ENCODE results near the gene ESF1.

Gene ESF1

GRCh38 chr20:13736436-13737191 lies 48.1 kb downstream of the ESF1 start:
- Histone ChIP-seq H3K4me3 (ENCODE audit: low read depth, low read length) (no peak overlapping the region), H3K27ac (ENCODE audit: low read depth, low read length) (no peak overlapping the region), H3K9me3 (ENCODE audit: control insufficient read depth, insufficient read depth, low read length) (peaks cover 12% of the 10 kb centered on the region; the same call in 1 of the 2 replicates), H3K36me3 (ENCODE audit: control insufficient read depth, insufficient read depth, low read length) (peaks cover 61% of the 10 kb centered on the region), H3K4me1 (ENCODE audit: control insufficient read depth, insufficient read depth, low read length) (no peaks in the 10 kb centered on the region), H3K27me3 (ENCODE audit: control insufficient read depth, insufficient read depth, low read length) (no peaks in the 10 kb centered on the region), H3K9ac (ENCODE audit: low read depth, low read length) (no peak overlapping the region)

DNA sequence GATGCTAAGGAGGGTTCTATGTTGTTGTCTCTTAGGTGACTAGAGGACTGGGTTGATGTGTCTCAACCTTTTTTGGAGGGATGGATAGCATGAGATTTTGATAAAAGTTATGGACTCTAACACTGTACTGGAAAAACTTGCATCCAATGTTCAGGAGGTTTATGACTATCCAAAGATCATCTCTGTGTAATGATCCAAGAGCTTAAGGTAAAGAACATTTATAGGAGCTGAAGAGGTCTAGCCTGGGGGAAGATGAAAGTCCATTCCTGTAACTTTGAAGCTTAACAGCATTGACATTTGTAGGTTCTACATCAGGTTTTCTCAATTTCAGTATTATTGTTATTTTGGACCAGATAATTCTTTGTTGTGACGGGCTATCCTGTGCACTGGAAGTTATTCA lies 48.9 kb downstream of the ESF1 start:
- Histone ChIP-seq H3K9me3 (ENCODE audit: control insufficient read depth, insufficient read depth, low read length) (peaks cover 6% of the 10 kb centered on the region; the same call in 1 of the 2 replicates), H3K36me3 (ENCODE audit: control insufficient read depth, insufficient read depth, low read length) (peaks cover 59% of the 10 kb centered on the region), H3K4me3 (ENCODE audit: low read depth, low read length) (no peak overlapping the region), H3K9ac (ENCODE audit: low read depth, low read length) (no peak overlapping the region), H3K4me1 (ENCODE audit: control insufficient read depth, insufficient read depth, low read length) (no peaks in the 10 kb centered on the region), H3K27me3 (ENCODE audit: control insufficient read depth, insufficient read depth, low read length) (no peaks in the 10 kb centered on the region), H3K27ac (ENCODE audit: low read depth, low read length) (no peak overlapping the region)

GRCh38 chr20:13723011-13723410 lies 61.7 kb downstream of the ESF1 start:
- H3K4me3 ChIP-seq (ENCODE audit: low read depth, low read length): no peak overlapping the region
- no peaks in the 10 kb centered on the region for H3K9me3 ChIP-seq (ENCODE audit: control insufficient read depth, insufficient read depth, low read length)
- H3K27ac ChIP-seq (ENCODE audit: low read depth, low read length): no peak overlapping the region
- H3K36me3 ChIP-seq (ENCODE audit: control insufficient read depth, insufficient read depth, low read length): peaks cover 68% of the 10 kb centered on the region
- peaks cover 12% of the 10 kb centered on the region for H3K4me1 ChIP-seq (ENCODE audit: control insufficient read depth, insufficient read depth, low read length)
- H3K27me3 ChIP-seq (ENCODE audit: control insufficient read depth, insufficient read depth, low read length): no peaks in the 10 kb centered on the region
- H3K9ac ChIP-seq (ENCODE audit: low read depth, low read length): no peak overlapping the region

DNA sequence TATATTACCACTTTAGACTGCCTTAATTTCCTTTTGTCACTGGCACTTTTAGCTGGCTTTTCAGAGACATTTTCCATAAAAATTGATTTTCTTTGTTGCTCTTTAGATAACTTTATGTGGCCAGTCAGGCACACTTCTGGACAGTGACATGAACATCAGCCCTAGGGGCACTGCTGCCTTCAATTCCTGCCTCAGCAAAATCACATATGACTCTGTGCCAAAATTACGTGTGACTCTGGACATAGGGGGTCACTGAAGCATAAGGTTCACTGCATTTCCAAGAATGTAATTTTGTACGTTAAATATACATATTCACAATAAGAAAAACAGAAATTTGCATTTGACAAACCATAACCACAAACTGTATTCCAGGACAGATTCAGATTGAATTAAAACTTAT lies 66.5 kb downstream of the ESF1 start:
- H3K9me3 ChIP-seq (ENCODE audit: control insufficient read depth, insufficient read depth, low read length): no peaks in the 10 kb centered on the region
- H3K27me3 ChIP-seq (ENCODE audit: control insufficient read depth, insufficient read depth, low read length): no peaks in the 10 kb centered on the region
- H3K9ac ChIP-seq (ENCODE audit: low read depth, low read length): no peak overlapping the region
- H3K4me3 ChIP-seq (ENCODE audit: low read depth, low read length): no peak overlapping the region
- H3K27ac ChIP-seq (ENCODE audit: low read depth, low read length): peak overlapping the region; percentile 28
- H3K4me1 ChIP-seq (ENCODE audit: control insufficient read depth, insufficient read depth, low read length): peaks cover 18% of the 10 kb centered on the region
- peaks cover 72% of the 10 kb centered on the region for H3K36me3 ChIP-seq (ENCODE audit: control insufficient read depth, insufficient read depth, low read length)

- H3K27ac ChIP-seq (ENCODE audit: low read depth, low read length): peak overlapping the region; percentile 28
Observed at GRCh38 chr20:13717631-13718044, 67.1 kb downstream of the ESF1 start.

DNA sequence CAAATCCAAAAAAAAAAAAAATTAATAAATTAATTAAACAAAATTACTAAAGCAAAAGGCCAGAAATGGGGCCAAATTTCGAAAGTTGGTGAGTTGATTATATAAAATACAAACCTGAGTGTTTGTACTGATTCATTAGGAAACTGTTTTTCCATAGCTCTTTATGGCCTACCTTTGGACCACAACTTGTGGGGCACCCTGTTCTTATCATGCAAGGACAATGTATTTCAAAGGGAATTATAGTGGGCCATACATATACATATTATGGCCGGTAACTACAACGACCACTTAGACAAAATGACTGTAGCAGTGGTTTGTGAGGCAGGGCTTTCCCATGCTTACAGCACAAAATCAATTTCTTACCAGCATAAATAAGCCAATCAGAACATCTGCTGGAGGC lies 69.5 kb downstream of the ESF1 start:
- peaks cover 7% of the 10 kb centered on the region; the same call in 1 of the 2 replicates for H3K9me3 ChIP-seq (ENCODE audit: control insufficient read depth, insufficient read depth, low read length)
- H3K36me3 ChIP-seq (ENCODE audit: control insufficient read depth, insufficient read depth, low read length): peaks cover 66% of the 10 kb centered on the region
- no peak overlapping the region for H3K27ac ChIP-seq (ENCODE audit: low read depth, low read length)
- no peak overlapping the region for H3K4me3 ChIP-seq (ENCODE audit: low read depth, low read length)
- peaks cover 18% of the 10 kb centered on the region for H3K4me1 ChIP-seq (ENCODE audit: control insufficient read depth, insufficient read depth, low read length)
- H3K9ac ChIP-seq (ENCODE audit: low read depth, low read length): no peak overlapping the region
- H3K27me3 ChIP-seq (ENCODE audit: control insufficient read depth, insufficient read depth, low read length): no peaks in the 10 kb centered on the region

More at GRCh38 chr20:13717631-13718044, 67.1 kb downstream of the ESF1 start:
- H3K4me3 ChIP-seq (ENCODE audit: low read depth, low read length): no peak overlapping the region
- H3K4me1 ChIP-seq (ENCODE audit: control insufficient read depth, insufficient read depth, low read length): peaks cover 18% of the 10 kb centered on the region
- no peak overlapping the region for H3K9ac ChIP-seq (ENCODE audit: low read depth, low read length)
- H3K9me3 ChIP-seq (ENCODE audit: control insufficient read depth, insufficient read depth, low read length): no peaks in the 10 kb centered on the region
- peaks cover 71% of the 10 kb centered on the region for H3K36me3 ChIP-seq (ENCODE audit: control insufficient read depth, insufficient read depth, low read length)
- no peaks in the 10 kb centered on the region for H3K27me3 ChIP-seq (ENCODE audit: control insufficient read depth, insufficient read depth, low read length)

DNA sequence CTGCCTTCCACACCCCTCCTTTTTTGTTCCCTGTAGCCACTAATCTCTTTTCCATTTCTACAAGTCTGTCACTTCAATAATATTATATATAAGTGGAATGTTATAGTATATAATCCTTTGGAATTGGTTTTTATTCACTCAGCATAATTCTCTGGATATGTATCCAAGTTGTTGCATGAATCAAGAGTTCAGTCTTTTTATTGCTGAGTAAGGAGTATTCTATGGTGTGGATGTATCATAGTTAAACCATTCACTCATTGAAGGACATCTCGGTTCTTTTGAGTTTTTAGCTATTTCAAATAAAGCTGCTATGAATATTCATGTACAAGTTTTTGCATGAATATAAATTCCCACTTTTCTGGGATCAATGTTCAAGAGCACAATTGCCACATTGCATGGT lies 76.5 kb downstream of the ESF1 start:
- Histone ChIP-seq H3K27ac (ENCODE audit: low read depth, low read length) (no peak overlapping the region), H3K36me3 (ENCODE audit: control insufficient read depth, insufficient read depth, low read length) (peaks cover 6% of the 10 kb centered on the region), H3K4me3 (ENCODE audit: low read depth, low read length) (no peak overlapping the region), H3K9ac (ENCODE audit: low read depth, low read length) (no peak overlapping the region), H3K27me3 (ENCODE audit: control insufficient read depth, insufficient read depth, low read length) (no peaks in the 10 kb centered on the region), H3K4me1 (ENCODE audit: control insufficient read depth, insufficient read depth, low read length) (no peaks in the 10 kb centered on the region), H3K9me3 (ENCODE audit: control insufficient read depth, insufficient read depth, low read length) (peaks cover 7% of the 10 kb centered on the region; the same call in 1 of the 2 replicates)

DNA sequence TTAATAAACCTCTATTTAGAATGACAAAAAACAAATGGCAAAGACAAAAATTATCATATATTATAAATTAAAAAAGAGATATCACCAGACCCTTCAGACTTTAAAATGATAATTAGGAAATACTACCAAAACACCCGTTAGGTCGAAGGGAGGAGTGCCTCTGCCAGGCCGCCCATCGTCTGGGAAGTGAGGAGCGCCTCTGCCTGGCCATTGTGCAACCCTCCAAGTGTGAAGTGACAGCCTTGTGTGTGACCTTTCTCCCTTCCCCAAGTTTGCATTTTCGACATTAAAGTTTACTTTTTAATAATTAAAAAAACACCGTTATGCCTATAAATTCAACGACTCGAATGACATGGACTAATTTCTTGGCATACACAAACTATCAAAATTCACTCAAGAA lies 81.5 kb downstream of the ESF1 start:
- H3K9ac ChIP-seq (ENCODE audit: low read depth, low read length): no peak overlapping the region
- H3K27ac ChIP-seq (ENCODE audit: low read depth, low read length): no peak overlapping the region

DNA sequence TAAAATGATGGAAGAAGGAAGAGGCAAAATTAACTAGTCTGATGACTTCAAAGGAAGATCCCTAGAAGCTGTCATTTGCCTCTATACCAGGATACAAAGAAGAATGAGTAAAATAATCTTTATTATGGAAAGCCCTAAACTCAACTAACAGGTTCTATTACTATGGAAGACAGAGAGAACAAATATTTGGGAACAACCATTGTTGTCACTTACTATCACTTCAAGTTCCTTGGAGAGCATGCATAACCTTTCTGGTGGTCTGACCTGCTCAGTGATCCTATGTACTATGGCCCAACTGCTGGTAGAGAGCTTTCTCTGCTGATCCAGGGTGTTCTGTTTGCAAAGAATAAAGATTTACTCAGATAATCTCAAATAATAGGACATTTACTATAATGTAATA lies 83.2 kb downstream of the ESF1 start:
- H3K4me3 ChIP-seq (ENCODE audit: low read depth, low read length): no peak overlapping the region
- no peak overlapping the region for H3K27ac ChIP-seq (ENCODE audit: low read depth, low read length)
- no peaks in the 10 kb centered on the region for H3K9me3 ChIP-seq (ENCODE audit: control insufficient read depth, insufficient read depth, low read length)
- no peaks in the 10 kb centered on the region for H3K36me3 ChIP-seq (ENCODE audit: control insufficient read depth, insufficient read depth, low read length)
- no peaks in the 10 kb centered on the region for H3K4me1 ChIP-seq (ENCODE audit: control insufficient read depth, insufficient read depth, low read length)
- no peak overlapping the region for H3K9ac ChIP-seq (ENCODE audit: low read depth, low read length)
- no peaks in the 10 kb centered on the region for H3K27me3 ChIP-seq (ENCODE audit: control insufficient read depth, insufficient read depth, low read length)

More for the DNA sequence above, 81.5 kb downstream of the ESF1 start:
- Histone ChIP-seq H3K4me3 (ENCODE audit: low read depth, low read length) (no peak overlapping the region), H3K27me3 (ENCODE audit: control insufficient read depth, insufficient read depth, low read length) (no peaks in the 10 kb centered on the region), H3K9me3 (ENCODE audit: control insufficient read depth, insufficient read depth, low read length) (no peaks in the 10 kb centered on the region), H3K4me1 (ENCODE audit: control insufficient read depth, insufficient read depth, low read length) (no peaks in the 10 kb centered on the region), H3K36me3 (ENCODE audit: control insufficient read depth, insufficient read depth, low read length) (no peaks in the 10 kb centered on the region)

DNA sequence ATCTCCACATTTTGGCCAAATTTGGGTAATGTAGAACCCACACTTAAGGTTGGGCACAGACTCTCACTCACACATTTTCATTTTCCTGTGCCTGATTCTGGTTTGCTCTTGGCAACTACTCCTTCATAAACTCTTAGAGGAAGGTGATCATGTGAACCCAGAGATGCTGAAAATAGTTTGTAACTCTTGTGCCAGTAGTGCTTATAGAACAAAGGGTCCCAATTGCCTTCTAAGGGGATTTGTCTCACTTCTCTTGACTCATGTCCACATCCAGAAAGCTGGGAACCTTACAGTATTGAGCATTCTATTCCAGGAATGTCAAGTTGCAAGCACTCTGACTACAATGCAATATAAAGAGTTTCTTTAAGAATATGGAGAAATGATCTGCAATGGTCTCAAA lies 84.0 kb downstream of the ESF1 start:
- H3K27me3 ChIP-seq (ENCODE audit: control insufficient read depth, insufficient read depth, low read length): no peaks in the 10 kb centered on the region
- no peak overlapping the region for H3K27ac ChIP-seq (ENCODE audit: low read depth, low read length)
- no peak overlapping the region for H3K4me3 ChIP-seq (ENCODE audit: low read depth, low read length)
- no peaks in the 10 kb centered on the region for H3K9me3 ChIP-seq (ENCODE audit: control insufficient read depth, insufficient read depth, low read length)
- H3K36me3 ChIP-seq (ENCODE audit: control insufficient read depth, insufficient read depth, low read length): no peaks in the 10 kb centered on the region
- no peaks in the 10 kb centered on the region for H3K4me1 ChIP-seq (ENCODE audit: control insufficient read depth, insufficient read depth, low read length)
- no peak overlapping the region for H3K9ac ChIP-seq (ENCODE audit: low read depth, low read length)

DNA sequence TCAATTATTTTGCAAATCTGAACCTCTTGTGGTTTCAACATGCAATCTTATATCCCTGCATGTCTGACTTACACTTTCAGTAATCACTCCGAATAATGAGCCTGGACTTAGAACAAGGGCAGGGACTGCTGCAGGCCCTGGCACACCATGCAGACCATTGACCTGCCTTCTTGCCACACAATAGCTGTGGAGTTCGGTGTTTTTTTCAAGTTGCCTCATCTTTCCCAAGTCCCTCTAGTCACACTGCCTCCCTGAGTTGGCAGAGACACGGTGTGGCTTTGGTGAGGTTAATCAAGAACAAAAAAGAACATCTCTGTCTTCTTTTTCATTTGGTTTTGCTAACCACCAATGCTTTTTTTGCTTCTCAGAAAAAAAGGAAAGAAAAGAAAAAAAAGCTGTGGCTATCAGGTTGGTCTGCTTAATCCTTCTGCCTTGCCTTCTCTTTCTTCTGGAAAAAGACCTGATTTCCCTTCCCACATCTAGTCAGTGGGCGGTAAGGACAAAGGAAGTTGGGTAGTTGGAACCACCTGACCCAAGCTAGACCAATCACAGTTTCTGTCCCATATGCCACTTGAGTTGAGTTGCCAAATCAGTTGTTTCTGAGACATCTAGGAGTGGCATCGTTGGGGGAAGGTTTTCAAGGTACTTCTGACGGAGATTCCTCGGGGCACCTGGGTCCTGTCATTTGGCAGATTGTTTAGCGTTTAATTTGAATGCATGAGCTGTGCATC lies 90.1 kb downstream of the ESF1 start:
- Histone ChIP-seq H3K9ac (ENCODE audit: low read depth, low read length) (no peak overlapping the region), H3K27me3 (ENCODE audit: control insufficient read depth, insufficient read depth, low read length) (no peaks in the 10 kb centered on the region), H3K36me3 (ENCODE audit: control insufficient read depth, insufficient read depth, low read length) (no peaks in the 10 kb centered on the region), H3K4me1 (ENCODE audit: control insufficient read depth, insufficient read depth, low read length) (no peaks in the 10 kb centered on the region), H3K27ac (ENCODE audit: low read depth, low read length) (no peak overlapping the region), H3K9me3 (ENCODE audit: control insufficient read depth, insufficient read depth, low read length) (no peaks in the 10 kb centered on the region), H3K4me3 (ENCODE audit: low read depth, low read length) (no peak overlapping the region)
